Fibroblast of skin of scalp (primary cell): ENCODE results near the gene RBM42.
A peak's percentile ranks its signal among the peaks of the same experiment; 100 is the strongest.

Experiments used
- DNase-seq: peaks from one replicate; pipeline ENCODE4 v3.0.0-alpha.2; 2013

RBM42 gene

DNA sequence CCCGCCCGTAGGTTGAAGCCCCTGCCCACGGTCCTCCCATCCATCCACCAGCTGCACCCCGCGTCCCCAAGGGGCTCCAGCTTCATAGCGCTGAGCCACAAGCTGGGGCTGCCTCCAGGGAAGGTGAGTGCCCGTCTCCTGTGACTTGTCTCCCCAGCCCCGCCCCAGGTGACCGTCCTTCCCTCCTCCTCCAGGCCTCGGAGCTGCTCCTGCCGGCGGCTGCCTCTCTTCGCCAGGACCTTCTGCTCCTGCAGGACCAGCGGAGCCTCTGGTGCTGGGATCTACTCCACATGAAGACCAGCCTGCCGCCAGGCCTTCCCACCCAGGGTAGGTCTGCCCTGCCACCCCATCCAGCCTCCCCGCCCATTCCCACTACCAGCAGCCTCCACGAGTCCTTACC lies 8.8 kb upstream of the RBM42 start:
- DNase-seq: no peak

DNA sequence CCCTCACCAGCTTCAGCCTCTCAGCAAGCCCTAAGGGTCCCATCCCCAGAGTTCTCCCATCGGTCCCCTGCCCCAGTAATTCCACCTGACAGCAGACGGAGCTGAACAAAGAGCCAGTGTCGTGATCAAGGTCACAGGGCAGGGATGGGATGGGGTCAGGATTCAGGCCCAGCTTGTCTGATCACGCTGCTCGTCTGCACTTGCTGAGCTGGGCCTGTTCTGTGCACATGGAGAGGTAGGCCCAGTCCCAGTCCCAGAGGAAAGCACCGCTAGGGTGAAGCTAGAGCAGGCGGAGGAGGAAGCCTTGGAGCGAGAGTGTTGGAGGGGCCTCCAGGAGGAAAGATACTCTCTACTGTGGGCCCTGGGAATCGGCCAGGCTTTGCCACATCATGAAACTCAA lies 7.1 kb upstream of the RBM42 start:
- no peak for DNase-seq

DNA sequence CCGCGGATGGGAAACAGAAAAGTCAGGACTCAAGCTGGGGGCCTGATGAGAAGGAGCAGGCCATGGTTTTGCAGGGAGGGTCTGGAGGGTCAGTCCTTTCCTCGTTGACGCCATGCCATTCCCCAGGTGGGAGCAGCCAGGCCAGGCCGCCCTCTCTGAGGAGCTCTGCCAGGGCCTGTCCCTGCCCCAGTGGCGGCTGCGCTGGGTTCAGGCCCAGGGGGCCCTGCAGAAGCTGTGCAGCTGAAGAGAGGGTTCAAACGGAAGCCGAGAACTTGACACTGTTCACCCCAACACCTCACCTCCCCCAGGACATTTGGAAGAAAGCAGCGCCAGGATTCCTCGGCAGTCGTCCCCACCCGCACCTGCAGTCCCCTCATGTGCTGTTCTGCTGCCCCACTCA lies 6.1 kb upstream of the RBM42 start:
- DNase-seq: no peak

DNA sequence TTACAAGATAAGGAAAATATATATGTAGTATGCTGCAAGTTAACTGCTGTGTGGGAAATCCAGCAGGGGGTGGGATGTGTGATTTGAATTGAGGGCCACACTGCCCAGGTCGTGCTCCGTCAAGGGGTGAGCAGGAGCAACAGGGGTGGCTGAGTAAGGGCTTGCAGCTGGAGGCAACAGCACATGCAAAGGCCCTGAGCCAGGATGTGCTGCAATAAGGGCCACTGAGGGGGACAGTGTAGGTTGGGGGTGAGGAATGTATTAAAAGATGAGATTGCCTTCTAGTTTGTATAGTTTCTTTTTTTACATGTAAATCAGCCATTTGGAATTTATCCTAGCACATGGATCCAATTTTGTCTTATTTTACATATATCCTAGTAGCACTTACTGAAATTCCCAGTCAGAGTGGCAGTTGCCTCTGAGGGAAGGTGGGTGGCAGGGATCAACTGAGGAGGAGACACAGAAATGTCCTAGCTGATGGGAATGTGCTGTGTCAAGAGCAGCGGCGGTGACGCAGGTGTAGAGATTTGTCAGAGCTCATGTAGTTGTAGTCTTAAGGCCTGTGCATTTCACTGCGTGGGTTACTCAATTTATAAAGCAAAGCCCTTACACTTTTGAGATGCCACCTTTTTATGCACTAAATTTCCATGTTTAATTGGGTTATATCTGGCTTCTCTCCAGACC lies 5.4 kb upstream of the RBM42 start:
- no peak for DNase-seq

DNA sequence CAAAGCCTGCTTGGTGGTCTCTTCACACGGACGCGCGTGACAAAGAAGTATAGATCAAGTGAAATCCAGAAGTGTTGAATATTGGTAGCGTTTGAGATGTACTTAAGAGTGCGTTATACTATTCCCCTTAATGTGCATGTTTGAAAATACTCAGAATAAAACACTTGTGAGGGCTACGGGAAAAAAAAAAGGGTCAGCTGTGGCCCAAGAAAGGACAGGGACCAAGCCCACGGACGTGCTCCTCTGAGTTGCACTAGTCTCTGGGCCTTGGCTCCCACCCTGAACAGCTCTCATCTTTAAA lies 622 bp upstream of the RBM42 start:
- no peak for DNase-seq

DNA sequence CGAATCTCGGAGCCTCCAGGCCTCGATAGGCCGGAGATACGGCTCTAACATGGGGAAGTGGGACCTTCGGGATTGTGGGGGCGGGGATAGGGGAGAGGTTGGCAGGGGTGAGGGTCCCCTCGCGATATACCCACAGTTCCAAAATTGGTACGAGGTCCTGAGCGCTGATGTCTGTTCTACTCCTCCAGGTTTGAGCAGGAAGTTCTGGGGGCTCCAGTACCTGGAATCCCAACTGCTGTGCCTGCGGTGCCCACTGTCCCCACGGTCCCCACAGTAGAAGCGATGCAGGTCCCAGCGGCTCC lies 447 bp downstream of the RBM42 start:
- no peak for DNase-seq

DNA sequence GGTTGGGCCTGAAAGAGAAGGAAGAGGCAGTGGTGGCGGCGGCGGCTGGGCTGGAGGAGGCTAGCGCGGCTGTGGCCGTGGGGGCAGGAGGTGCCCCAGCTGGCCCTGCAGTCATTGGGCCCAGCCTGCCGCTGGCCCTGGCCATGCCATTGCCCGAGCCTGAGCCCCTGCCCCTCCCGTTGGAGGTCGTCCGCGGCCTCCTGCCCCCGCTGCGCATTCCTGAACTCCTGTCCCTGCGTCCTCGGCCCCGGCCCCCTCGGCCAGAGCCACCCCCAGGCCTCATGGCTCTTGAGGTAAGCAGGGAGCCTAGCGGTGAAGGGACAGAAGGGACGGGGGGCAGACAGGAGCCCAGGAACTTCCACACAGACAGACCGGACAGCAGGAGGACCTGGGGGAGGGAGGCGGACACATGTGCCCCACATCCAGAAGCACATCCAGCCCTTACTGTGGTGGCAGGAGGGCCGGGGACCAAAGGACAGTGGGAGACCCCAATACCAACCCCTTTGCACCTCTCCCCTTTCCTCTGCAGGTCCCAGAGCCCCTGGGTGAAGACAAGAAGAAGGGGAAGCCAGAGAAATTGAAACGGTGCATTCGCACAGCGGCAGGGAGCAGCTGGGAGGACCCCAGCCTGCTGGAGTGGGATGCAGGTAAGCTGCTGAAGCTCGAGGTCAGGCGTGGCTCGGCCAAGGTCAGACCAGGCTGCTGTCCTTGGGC lies 5.0 kb downstream of the RBM42 start:
- DNase-seq: no peak

DNA sequence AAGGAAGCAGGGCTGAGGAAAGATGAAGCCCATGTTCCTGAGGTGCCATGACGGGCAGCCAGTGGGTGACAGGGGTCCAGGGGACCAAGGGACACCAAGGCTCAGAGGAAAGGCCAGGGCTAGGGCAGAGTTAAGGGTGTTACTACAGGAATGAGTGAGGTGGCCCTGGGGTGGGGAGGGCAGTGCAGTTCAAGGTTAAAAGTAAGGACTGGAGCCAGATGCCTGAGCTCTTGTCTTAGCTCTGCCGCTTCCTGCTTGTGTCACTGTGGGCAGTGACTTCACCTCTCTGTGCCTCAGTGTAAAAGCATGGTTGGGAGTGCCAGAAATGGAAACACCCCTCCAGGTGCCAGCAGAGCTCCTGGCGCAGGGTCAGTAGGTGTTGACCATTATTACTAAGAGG lies 7.8 kb downstream of the RBM42 start:
- no peak for DNase-seq

DNA sequence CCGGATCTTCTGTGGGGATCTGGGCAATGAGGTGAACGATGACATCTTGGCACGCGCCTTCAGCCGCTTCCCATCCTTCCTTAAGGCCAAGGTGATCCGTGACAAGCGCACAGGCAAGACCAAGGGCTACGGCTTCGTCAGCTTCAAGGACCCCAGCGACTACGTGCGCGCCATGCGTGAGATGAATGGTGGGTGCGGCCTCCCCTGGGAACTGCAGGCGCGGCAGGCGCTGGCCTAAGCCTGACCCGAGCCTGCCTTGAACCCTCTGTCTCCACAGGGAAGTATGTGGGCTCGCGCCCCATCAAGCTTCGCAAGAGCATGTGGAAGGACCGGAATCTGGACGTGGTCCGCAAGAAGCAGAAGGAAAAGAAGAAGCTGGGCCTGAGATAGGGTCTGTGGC lies 8.3 kb downstream of the RBM42 start:
- no peak for DNase-seq

DNA sequence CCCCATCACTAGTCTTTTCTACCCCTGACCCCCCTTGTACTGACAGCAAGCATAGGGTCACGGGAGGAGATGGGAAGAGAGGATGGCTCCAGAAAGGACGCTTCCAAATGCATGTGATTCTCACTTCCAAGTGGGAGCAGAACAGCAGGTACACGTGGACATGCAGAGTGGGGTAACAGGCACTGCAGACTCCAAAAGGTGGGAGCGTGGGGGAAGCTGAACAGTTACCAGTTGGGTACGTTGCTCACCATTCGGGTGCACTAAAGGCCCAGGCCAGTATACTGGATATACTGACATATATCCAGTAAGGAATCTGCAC lies 10.4 kb downstream of the RBM42 start:
- no peak for DNase-seq

DNA sequence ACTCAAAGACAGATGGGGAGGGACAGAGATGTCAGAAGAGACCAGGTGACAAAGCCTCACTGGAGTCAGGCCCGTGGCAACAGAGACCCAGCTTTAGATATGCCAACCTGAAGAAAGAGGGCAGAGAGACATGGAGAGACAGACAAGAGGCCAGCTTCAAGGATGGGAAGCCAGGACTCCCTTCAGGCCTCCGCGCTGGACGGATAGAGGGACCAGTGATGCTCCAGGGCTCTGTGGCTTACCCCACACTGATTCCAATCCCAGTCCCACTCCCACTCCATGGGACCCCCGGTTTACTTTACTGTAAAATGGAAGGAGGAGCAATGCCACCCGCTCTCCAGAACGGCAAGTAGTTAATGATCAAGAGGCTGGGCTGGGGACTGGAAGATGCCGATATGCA lies 11.0 kb downstream of the RBM42 start:
- DNase-seq: no peak

DNA sequence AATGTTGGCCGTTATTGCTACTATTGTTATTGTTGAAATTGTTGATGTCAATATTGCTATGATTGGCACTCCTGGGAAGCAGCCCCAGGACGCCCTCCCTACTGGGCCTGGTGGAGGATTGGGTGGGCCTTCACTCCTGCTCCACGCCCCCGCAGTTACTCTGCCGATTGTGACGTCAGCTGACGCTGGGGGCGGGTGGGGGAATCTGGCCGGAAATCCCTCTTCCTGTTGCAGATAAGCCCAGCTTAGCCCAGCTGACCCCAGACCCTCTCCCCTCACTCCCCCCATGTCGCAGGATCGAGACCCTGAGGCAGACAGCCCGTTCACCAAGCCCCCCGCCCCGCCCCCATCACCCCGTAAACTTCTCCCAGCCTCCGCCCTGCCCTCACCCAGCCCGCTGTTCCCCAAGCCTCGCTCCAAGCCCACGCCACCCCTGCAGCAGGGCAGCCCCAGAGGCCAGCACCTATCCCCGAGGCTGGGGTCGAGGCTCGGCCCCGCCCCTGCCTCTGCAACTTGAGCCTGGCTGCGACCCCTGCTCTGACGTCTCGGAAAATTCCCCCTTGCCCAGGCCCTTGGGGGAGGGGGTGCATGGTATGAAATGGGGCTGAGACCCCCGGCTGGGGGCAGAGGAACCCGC lies 12.8 kb downstream of the RBM42 start, which contains the start of gene ETV2:
ETV2 (plus strand) TSS at position 231 of the 637 bp plus-strand sequence. CDS start 716 bp downstream, outside the sequence.
- DNase-seq: peak; percentile 33

DNA sequence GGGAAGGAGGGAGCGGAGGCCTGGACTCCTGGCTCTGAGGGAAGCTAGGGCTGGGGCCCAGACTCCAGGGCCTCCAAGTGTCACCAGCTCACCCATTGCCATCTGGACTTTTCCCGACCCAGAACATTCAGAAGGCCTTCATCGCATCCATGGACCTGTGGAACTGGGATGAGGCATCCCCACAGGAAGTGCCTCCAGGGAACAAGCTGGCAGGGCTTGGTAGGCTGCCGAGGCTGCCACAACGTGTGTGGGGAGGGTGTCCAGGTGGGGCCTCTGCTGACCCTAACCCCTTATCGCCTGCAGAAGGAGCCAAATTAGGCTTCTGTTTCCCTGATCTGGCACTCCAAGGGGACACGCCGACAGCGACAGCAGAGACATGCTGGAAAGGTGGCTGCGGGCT lies 13.5 kb downstream of the RBM42 start:
- DNase-seq: no peak

DNA sequence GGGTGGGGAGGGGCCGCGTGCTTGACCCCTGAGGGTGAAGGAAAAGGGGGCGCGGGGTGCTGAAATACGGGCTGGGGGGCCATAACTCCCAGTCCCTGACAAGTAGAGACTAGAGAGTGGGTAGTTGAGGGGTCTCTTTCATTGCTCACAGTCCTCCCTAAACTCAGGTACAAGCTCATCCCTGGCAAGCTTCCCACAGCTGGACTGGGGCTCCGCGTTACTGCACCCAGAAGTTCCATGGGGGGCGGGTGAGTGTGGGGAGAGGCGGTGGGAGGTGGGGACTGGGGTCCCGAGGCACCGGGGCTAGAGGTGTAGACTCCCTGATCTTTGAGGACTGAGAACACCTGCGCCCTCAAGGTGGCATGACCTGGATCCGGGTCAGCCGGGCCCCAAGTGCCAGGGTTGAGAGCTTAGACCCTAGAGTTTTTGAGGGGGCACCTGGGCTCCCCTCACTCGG lies 14.0 kb downstream of the RBM42 start:
- DNase-seq: no peak

DNA sequence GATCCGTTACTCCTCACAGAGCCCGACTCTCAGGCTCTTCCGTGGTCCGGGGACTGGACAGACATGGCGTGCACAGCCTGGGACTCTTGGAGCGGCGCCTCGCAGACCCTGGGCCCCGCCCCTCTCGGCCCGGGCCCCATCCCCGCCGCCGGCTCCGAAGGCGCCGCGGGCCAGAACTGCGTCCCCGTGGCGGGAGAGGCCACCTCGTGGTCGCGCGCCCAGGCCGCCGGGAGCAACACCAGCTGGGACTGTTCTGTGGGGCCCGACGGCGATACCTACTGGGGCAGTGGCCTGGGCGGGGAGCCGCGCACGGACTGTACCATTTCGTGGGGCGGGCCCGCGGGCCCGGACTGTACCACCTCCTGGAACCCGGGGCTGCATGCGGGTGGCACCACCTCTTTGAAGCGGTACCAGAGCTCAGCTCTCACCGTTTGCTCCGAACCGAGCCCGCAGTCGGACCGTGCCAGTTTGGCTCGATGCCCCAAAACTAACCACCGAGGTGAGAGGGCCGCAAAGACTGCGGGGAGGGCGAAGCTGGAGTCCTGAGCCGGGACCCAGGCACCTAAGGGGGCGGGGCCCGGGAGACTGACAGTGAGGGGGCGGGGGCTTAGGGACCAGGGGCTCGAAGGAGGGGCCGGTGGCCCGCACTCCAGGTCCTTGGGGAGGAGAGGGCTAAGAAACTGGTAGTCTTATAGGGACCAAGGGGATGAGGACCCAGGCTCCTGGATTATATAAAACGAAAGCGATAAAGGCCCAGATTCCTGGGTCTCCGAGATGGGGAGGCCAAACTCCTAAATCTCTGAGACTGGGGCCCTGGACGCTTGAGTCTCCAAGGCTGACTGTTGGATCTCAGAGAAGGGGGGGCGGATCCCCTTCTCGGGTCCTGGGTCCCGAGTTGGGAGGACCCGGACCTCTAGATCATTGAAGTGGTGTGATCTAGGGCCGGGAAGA lies 14.7 kb downstream of the RBM42 start:
- peak; percentile 83 for DNase-seq

DNA sequence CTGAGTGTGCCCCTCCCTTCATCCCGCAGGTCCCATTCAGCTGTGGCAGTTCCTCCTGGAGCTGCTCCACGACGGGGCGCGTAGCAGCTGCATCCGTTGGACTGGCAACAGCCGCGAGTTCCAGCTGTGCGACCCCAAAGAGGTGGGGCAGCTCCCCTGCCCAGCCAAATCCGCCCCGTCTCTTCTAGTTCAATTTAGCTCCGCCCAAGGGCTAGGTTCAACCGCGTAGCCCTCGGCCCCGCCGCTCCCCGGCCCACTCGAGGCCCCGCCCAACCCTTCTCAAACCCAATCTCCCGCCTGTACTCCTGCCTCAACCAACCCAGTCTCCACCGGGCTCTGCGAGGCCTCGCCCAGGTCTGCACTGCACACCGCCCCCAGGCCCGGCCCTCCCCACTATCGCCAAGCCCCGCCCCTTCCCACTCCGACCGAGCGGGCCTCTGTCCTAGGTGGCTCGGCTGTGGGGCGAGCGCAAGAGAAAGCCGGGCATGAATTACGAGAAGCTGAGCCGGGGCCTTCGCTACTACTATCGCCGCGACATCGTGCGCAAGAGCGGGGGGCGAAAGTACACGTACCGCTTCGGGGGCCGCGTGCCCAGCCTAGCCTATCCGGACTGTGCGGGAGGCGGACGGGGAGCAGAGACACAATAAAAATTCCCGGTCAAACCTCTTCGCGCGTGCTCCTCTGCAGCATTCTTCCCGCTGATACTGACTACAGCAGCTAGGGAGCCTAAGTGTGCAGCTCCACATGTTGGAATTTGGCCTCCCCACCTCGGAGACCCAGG lies 15.6 kb downstream of the RBM42 start:
- peak; percentile 94 for DNase-seq

DNA sequence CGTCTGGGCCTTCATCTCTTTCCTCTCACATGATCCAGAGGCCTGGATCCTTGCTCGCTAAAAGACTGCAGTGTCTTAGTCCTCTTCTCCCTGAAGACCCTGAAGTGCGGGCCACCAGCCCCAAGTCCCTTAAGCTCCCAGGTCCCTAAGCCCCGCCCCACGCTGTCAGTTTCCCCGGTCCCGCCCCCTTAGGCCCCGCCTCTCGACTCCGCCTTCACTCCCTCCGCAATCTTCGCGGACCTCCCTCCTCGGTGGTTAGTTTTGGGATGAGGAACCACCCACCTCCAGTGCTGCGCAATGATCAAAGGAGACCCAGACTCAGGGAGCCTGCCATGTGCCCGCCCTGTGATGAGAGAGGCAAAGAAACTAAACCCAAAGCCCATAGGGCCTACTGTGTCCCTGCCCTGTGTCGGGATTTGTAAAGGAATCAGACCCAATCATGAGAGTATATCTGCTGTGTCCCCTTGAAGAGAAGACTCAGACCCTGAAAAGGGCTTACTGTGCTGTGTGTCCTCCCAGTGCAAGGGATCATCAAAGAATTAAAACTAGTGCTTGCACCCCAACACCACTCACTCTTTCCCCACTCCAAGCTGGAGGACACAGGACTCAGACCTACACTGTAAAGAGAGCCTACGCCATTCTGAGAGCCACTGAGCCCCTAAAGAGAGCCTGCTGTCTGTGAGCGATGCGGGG lies 16.3 kb downstream of the RBM42 start:
- peak; percentile 51 for DNase-seq

DNA sequence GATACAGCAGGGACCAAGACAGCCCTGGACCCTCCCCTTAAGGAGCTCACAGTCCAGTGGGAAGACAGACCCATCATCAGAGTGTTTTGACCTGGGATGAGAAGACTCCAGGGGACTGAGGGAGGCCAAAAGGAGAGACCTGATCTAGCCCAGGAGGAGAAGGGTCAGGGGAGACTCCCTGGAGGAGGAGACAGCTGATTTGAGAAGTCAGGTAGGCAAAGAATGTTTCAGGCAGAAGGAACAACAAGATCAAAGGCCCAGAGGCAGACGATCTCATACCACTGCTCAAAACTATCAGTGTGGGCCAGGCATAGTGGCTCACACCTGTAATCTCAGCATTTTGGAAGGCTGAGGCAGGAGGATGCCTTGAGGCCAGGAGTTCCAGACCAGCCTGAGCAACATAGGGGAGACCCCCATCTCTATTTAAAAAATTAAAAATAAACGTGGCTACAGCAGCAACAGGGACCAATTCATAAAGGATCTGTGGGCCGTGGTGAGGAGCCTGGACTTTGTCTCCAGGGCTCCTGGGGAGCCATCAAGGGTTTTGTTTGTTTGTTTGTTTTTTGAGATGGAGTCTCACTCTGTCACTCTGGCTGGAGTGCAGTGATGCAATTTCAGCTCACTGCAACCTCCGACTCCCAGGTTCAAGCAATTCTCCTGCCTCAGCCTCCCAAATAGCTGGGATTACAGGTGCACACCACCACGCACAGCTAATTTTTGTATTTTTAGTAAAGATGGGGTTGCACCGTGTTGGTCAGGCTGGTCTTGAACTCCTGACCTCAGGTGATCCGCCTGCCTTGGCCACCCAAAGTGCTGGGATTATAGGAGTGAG lies 17.1 kb downstream of the RBM42 start:
- DNase-seq: no peak

DNA sequence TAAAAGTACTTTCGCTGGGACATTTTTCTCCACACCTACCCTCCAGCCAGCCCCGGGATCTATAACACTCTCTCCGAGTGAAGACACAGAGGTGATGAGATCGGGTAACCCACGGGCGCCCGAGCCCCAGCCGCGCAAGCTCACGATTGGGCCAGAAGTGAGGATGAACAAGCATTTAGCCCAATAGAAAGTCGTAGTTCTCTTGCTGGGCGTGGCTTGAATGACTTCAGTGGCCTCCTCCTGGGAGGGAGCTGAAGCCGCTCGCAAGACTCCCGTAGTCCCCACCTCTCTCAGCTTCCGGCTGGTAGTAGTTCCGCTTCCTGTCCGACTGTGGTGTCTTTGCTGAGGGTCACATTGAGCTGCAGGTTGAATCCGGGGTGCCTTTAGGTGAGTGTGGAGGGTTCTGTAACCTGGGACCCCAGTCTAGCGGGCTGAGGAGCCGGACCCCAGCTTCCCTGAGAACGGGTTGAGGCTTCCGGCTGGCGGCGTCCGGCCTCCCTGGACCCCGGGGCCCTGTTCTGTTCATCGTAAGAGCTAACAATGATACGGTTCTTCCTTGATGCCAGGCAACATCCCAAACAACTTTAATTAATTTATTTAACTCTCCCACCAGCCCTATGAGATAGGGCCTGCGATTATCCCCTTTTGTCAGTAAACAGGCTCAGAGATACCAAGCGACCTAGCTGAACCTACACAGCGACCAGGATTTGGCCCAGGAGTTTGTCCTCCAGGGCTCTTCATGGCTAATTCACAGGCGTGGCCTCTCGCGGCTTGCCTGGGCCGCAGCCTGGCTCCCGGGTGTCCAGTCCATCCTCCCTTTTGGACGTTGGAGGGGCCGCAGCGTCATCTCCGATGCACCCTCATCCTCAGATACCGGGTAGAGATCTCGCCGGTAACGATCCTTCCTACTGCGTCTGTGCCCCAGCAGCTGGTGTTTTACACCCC lies 19.5 kb downstream of the RBM42 start, which contains the start of gene COX6B1:
COX6B1 (plus strand) TSS at position 307 of the 945 bp plus-strand sequence. CDS start 2,921 bp downstream, outside the sequence.
- DNase-seq: peak; percentile 97
